Choroid plexus epithelial cell (primary cell): Measurements from ENCODE around the gene NRIP2.

Experiments used
- DNase-seq: peaks from one replicate; pipeline ENCODE4 v3.0.0-alpha.2; 2010; ENCODE audit warnings: low read depth
- H3K4me3 ChIP-seq: 2 replicates; pipeline ENCODE4 v1.5.1; 2011; ENCODE audit warnings: low read depth, mild to moderate bottlenecking, control low read depth, low read length, moderate library complexity
- CTCF ChIP-seq: conservative IDR thresholded peaks from 2 replicates; pipeline ENCODE4 v1.5.1; 2011; ENCODE audit warnings: low read depth, mild to moderate bottlenecking, control low read depth, inconsistent platforms, low read length, moderate library complexity

The NRIP2 gene

GRCh38 chr12:2832550-2833127 lies 2.2 kb downstream of the NRIP2 start:
- no peak for DNase-seq

GRCh38 chr12:2829275-2829674 lies 5.6 kb downstream of the NRIP2 start:
- TF ChIP-seq CTCF, result no peak

More at GRCh38 chr12:2832550-2833127, 2.2 kb downstream of the NRIP2 start:
- no peak for TF ChIP-seq CTCF
- no peak overlapping the region for H3K4me3 ChIP-seq

GRCh38 chr12:2826721-2827515 lies 7.9 kb downstream of the NRIP2 start:
- DNase-seq, result no peak
- no peak overlapping the region for H3K4me3 ChIP-seq
- TF ChIP-seq CTCF, result no peak

More at GRCh38 chr12:2829275-2829674, 5.6 kb downstream of the NRIP2 start:
- no peak for DNase-seq
- no peak overlapping the region for H3K4me3 ChIP-seq

- DNase-seq, result no peak
- no peak for TF ChIP-seq CTCF
- no peak overlapping the region for H3K4me3 ChIP-seq
These were observed 8.8 kb downstream of the NRIP2 start for GRCh38 chr12:2826036-2826435.

GRCh38 chr12:2825132-2825531 lies 9.7 kb downstream of the NRIP2 start:
- no peak for DNase-seq
- no peak for TF ChIP-seq CTCF
- H3K4me3 ChIP-seq, result no peak overlapping the region

GRCh38 chr12:2824541-2824940 lies 10.3 kb downstream of the NRIP2 start:
- TF ChIP-seq CTCF, result no peak
- no peak overlapping the region for H3K4me3 ChIP-seq

GRCh38 chr12:2823483-2823882 lies 11.4 kb downstream of the NRIP2 start:
- DNase-seq, result no peak
- no peak for TF ChIP-seq CTCF
- H3K4me3 ChIP-seq, result no peak overlapping the region

More at GRCh38 chr12:2824541-2824940, 10.3 kb downstream of the NRIP2 start:
- no peak for DNase-seq
